Measurements from ENCODE around the gene C1orf94. TPM values are rescaled to one million over a fixed set of nuclear protein-coding genes. Genes with fewer than 3 reads are reported as not detected.

The C1orf94 gene
- total and polyA plus RNA-seq, 2 of the 8 experiments (the other 6 are each of a cell fraction or from before 2014, with no cell fraction given) = 5.8 to 12.5 TPM

- WGBS, 2 experiments (ENCODE audit: extremely low coverage in 1 of 2, insufficient coverage in 1 of 2, insufficient read length in 1 of 2, insufficient replicate concordance in 2 of 2, low coverage in 1 of 2, low lambda C conversion rate in 2 of 2, missing lambda C conversion rate in 1 of 2) = 84% methylated on average over 4 of the region's 4 CpGs; no CpG with 5 or more reads in 1 of the 2 experiments
- no peak overlapping the region for H3K4ac ChIP-seq (replicated peaks; ENCODE audit: insufficient read length, low read depth, low read length)
- no peaks in the 10 kb centered on the region for H3K27me3 ChIP-seq (replicated peaks in 1 of 4; ENCODE audit: control insufficient read depth in 3 of 4, extremely low read depth in 1 of 4, insufficient read depth in 3 of 4, low read length in 3 of 4)
Measured at GRCh38 chr1:34132161-34132420, 44.6 kb upstream of the C1orf94 start.

More at GRCh38 chr1:34132161-34132420, 44.6 kb upstream of the C1orf94 start:
- Histone ChIP-seq H3K4me3 (ENCODE audit: extremely low read depth in 1 of 4, insufficient read depth in 2 of 4, low read depth in 3 of 4, low read length in 4 of 4) (no peak overlapping the region), H2BK15ac (ENCODE audit: low read length) (no peak overlapping the region), H3K9ac (replicated peaks in 1 of 4; ENCODE audit: extremely low read depth in 1 of 4, low read depth in 3 of 4, low read length in 3 of 4) (no peak overlapping the region), H2BK12ac (ENCODE audit: low read depth, low read length) (no peak overlapping the region), H4K5ac (ENCODE audit: insufficient read length, low read depth, low read length) (no peak overlapping the region), H3K27ac (ENCODE audit: low read depth, low read length) (no peak overlapping the region), H3K79me1 (ENCODE audit: low read depth, low read length) (peaks cover 4% of the 10 kb centered on the region), H3K14ac (ENCODE audit: insufficient read length) (no peak overlapping the region), H3K23me2 (ENCODE audit: low read depth, low read length) (no peaks in the 10 kb centered on the region; the same call in 1 of the 2 replicates), H4K8ac (ENCODE audit: extremely low read depth, insufficient read depth, low read length) (no peak overlapping the region), H3K9me3 (ENCODE audit: insufficient read depth in 2 of 2, low read depth in 1 of 2, low read length in 1 of 2) (no peaks in the 10 kb centered on the region), H3K36me3 (ENCODE audit: control insufficient read depth in 2 of 4, insufficient read depth in 4 of 4, low read length in 3 of 4) (no peaks in the 10 kb centered on the region; a peak in 1 of 8 replicates), H2BK120ac (replicated peaks; ENCODE audit: low read depth, low read length) (no peak overlapping the region), H2BK20ac (ENCODE audit: low read length) (no peak overlapping the region), H3K79me2 (ENCODE audit: control insufficient read depth in 1 of 2, insufficient read depth in 2 of 2, low read length in 2 of 2) (peaks cover 0 to 25% of the 10 kb centered on the region in 2 experiments; a peak in 2 of 4 replicates), H3K23ac (ENCODE audit: insufficient read length) (no peak overlapping the region), H2AK5ac (ENCODE audit: low read depth, low read length) (no peak overlapping the region), H3K56ac (replicated peaks; ENCODE audit: insufficient read length, low read depth, low read length) (no peak overlapping the region), H2BK5ac (ENCODE audit: low read depth, low read length) (no peak overlapping the region), H2AFZ (ENCODE audit: low read length) (no peak overlapping the region), H3K4me2 (ENCODE audit: insufficient read depth in 1 of 2, low read depth in 2 of 2, low read length in 2 of 2) (no peak overlapping the region), H3K4me1 (replicated peaks in 1 of 4; ENCODE audit: control insufficient read depth in 3 of 4, insufficient read depth in 4 of 4, low read length in 3 of 4) (no peaks in the 10 kb centered on the region; a peak in 1 of 7 replicates), H4K91ac (replicated peaks; ENCODE audit: insufficient read length, low read length) (no peak overlapping the region), H3K18ac (ENCODE audit: extremely low read depth, low read length) (no peak overlapping the region), H4K20me1 (replicated peaks in 1 of 2; ENCODE audit: control insufficient read depth in 1 of 2, insufficient read depth in 2 of 2, low read length in 2 of 2) (peaks cover 8 to 12% of the 10 kb centered on the region in 2 experiments)
- DNase-seq (ENCODE audit: low read depth in 1 of 2, low spot score in 2 of 2) (peak in 1 of 2 experiments; percentile 14), FAIRE-seq (no peak)
- TF ChIP-seq FOSL1 (IDR thresholded peaks at IDR 0.05; ENCODE audit: insufficient read depth, low read depth, low read length) (no peak), CEBPB (IDR thresholded peaks at IDR 0.05; ENCODE audit: low read depth, low read length) (no peak), RAD21 (IDR thresholded peaks at IDR 0.05 in 1 of 2, conservative IDR thresholded peaks at IDR 0.05 in 1 of 2; ENCODE audit: low read depth in 2 of 2, low read length in 2 of 2) (no peak), BACH1 (IDR thresholded peaks at IDR 0.05; ENCODE audit: low read length) (peak; percentile 29; the same call in 1 of the 2 replicates)
- CTCF ChIA-PET (ENCODE audit: partially characterized antibody) = interaction anchor here (0.9 to 1.5 kb wide), 3 partner anchors 19 to 91 kb away, joined by 3 to 4 read pairs (median 3); no protein-coding TSS in a partner anchor
- POLR2A ChIA-PET (ENCODE audit: partially characterized antibody) = interaction anchor here (1.3 kb wide), 1 partner anchor 31 kb away, joined by 3 read pairs; no protein-coding TSS in a partner anchor

Data from H1 (cell line).